KG1 (cell line): Measurements from ENCODE around the gene ERCC5.

Experiments
- DNase-seq: peaks from one replicate; lab custom pipeline; 2025; lab: John Stamatoyannopoulos, UW

The ERCC5 gene

DNA sequence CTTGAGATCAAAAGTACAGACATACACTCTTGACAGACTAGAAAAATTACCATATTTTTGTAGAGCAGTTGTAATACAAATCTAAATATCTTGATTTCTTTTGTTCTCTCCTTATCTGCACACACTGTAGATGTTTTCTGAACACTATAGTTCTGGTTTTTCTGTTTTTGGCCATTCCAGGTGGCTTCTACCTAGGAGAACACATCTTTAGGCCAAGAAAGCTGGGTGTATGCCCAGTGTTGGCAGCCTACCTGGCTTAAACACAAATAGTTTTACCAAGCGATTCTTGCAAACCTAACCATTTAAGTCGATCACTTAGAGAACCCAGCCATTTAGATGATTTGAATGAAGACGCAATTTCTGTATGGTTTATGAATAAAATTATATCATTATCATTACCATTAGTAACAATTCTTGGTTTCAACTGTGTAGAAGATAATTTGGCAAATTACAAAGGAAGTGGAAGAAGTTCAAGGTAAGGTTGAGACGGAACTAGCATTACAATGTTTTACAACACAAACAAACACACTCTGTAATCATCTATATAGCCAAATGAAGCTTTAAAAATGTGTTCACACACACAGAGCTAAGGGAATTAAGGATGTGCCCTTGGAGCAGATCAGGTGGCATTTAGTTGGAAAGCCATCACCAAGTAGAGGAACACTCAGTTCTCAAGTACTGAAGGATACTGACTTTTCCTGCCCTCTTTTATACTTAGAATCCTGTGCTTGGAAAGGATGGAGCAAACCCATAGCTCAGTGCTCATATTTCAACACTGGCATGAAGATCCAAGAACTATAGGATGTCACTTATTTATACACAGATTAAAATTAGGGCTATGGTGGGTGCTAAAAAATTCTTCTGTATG, 36.2 kb downstream of the ERCC5 start:
- DNase-seq, result no peak

DNA sequence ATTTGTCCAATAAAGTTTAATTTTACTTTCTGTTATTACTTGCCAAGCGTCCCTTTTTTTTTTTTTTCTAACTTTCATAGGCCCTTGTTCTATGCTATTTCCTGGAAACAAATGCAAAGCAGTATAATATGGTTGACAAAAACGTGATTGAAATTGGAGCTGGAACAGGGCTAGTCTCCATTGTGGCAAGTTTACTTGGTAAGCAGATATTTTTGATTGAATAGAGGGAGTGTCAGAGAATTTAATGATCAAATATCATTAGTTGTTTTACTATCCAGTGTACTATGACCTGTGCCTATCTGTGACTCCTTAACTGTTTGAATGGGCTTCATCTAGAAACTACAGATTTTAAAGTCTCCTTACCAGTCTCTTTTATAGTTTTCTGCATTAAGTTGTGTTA, 46.7 kb downstream of the ERCC5 start:
- no peak for DNase-seq

DNA sequence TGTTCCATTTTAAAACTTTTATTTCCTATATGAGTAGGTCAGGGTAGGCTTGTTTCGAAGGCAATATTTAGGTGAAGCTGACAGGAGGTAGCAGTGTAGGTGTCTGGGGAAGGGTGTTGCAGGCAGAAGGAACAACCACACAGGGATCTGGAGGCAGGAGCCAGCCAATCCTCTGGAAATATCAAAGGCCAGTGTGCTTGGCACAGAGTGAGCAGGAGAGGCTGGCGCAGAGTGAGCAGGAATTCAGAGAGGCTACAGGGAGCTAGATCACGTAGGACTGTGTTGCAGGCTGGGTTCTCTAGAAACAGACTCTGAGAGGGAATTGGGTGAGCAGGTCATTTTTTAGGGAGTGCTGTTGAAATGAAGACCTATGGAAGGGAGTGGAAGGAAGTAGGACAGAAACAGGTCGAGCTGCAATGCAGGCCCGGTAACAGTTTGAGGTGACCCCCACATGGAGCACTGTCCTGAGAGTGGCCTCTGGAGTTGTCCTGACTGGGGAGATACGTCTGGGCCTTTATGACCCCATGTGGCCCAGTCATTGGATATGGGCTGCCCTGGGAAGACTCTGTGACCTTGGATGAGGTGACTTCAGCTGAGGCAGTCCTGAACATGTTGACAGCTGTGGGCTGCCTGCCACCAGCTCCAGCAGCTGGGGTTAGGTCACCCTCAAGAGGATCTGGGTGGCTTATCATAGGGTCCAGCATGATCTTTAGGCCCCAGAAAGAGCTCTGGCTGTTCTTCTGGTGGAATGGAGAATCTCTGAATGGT, 51.7 kb downstream of the ERCC5 start:
- no peak for DNase-seq

DNA sequence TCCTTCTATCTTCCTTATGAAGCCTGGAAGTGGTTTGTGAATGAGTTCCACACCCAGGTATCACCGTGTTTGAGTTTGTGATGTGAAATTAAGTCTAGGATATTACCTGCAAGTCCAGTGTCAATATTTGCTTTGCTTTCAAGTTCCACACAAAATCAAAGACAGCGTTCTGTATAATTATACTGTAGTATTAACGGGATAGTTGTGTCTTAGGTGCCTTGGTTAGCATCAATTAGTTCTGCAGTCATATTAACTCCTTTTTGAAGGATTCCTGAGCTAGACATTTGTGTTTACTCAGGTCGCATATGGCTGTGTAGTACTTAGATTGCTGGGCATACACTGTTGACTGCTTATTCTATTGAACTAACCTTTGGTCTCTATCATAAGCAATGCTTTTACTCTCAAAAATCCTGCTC, 54.4 kb downstream of the ERCC5 start:
- no peak for DNase-seq

DNA sequence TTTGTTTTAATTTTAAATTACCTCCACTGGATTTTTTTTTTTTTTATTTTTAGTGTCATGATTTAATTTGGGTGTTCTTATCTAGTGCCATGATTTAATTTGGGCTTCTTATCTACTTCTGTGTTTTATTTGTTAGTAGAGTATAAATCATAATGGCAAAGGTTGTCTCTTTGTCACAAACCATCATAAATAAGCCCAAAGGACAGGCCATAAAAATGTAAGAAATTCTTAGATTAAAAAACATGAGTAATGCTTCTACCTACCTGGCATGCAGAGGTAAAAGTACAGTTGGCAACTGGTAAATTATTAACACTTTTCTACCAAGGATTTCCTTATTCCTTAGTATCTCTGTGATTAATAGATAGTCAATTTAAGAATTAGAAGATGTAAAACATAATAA, 55.2 kb downstream of the ERCC5 start:
- no peak for DNase-seq

DNA sequence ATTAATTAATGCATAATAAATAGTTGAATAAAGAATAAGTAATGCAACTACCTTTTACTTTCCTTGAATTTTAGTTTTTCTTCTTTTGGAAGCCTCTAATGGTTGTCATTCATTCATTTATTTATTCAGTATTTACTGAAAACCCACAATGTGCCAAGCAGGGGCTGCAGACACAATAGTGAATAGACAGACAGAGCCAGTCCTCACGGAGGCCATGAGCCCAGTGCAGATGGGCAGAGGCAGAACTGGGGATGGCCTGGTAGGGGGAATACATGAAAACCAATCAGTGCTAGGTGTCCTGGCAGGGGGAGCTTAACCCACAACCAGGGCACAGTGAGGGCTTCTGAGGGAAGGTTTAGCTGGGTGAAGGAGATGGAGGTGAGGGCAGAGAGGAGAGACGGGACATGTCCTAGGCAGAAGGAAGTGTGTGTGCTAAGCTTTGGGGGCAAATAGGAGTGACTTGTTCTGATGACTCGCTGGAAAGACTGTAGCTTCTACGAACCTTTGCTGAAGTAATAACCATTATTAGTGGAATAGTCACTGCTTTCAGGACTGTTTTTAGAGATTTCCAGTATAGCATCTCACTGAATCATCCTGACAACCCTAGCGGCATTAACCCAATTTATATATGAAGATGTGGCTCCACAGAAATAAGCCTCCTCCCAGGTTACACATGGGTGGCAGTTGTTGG, 55.9 kb downstream of the ERCC5 start:
- no peak for DNase-seq

DNA sequence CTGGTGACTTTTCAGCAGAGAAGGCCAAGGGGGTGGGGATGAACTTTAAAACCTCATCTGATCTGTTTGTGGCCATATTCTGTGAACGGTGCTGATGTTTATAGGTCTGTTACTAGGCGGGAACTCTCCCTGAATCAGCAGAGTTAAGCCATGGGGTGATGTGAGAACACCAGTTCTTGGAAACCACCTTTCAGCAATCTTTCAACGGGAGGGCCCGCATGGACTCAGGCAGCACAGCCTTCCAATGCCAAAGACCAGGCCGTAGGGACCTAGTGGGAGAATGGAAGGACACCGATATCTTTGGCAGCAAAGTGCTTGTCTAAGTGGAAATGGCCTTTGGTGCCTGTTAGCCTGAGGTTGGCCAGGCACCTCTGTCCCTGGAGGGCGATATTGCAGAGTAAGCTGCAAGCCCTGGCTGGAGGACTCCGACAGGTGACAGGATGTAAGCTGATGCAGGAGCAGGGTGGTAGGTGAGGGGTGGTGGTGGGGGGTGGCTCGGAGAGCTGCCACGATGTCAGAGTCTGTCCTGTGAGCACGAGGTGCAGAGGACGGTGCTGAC, 57.0 kb downstream of the ERCC5 start:
- DNase-seq, result no peak

DNA sequence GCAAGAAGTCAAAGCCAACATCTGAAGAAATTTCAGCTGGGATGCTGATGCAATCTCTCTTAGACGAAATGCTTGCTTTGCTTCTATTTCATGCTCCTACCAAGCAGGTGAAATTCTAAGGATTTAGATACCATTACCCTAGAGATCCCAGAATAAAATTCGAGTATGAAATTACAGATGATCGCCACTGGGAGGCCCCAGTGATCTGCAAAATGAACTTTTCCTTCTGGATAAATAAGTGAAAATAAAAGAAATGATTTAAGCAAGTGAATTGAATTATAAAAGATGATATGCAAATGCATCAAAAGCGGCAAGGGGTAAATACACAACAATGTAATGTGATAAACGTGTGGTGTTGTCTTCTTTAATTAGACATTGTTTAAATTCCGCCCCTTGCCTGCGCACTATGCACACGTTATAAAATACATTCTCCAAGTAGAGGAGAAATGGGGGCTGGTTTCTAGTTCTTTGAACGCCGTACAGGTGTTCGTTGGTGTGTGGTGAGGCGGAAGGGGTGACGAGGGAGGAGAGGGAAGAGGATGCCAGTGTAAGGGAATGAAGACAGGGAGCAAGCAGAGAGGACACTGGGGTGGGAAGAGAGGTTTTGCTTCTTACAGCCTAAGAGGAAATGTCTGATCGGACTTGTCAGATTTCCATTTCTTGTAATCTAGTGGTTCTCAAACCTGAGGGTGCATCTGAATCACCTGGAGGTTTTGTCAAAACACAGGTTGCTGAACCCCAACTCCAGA, 58.0 kb downstream of the ERCC5 start:
- no peak for DNase-seq

DNA sequence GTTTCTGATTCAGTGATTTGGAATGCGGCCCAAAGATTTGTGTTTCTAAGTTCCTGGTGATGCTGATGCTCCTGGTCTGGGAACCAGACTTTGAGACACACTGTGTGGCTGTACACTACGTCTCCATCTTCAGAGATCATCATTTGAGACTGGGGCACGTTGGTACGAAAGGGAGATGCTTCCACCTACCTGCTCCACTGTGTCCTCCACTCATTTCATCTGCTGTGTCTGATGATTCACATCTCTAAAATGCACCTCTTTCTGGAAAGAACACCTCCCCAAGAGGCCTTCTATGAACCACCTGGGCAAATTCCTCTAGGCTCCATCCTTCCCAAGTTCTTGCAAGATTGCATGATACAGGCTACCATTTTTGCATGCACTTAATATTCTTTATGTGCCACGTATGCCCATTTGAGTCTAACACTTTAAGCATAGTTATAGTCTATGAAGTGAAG, 58.6 kb downstream of the ERCC5 start:
- no peak for DNase-seq

DNA sequence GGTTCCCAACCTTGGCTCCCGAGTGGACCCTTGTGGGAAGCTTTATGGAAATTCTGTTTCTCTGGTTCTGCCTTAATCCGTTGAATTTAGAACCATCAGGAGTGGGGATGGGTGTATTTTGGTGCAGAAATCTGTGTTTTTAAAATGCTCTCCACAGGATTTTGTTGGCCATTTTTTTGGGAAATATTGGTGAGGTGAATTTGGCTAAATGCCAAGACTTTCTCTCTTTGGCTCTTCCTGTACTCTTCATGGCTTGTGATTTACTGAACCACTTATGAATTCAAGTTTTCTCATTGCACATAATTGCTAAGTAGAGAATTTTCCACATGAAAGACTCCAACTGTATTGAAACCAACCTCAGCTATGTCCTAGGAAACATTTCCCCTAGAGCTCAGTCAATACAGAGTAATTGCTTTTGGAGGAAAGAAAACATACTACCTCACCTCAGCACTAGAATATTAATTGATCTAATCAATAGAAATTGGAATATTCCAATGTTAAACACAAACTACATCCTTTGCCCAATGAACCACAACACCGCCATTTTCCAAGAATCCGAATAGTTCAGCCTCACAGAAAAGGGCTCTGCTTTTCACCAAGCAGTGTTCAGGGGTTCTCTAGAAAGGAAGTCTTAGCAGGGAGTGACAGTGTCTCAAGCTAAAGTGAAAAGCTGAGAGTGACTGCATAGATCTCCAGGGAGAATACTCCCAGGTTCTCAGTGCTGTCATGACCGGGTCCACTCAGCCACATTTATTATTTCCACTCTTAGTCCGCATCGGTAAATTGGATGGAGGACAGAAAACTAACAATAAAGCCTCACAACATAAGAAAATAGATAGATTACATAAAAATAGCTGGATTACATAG, 60.3 kb downstream of the ERCC5 start:
- no peak for DNase-seq

DNA sequence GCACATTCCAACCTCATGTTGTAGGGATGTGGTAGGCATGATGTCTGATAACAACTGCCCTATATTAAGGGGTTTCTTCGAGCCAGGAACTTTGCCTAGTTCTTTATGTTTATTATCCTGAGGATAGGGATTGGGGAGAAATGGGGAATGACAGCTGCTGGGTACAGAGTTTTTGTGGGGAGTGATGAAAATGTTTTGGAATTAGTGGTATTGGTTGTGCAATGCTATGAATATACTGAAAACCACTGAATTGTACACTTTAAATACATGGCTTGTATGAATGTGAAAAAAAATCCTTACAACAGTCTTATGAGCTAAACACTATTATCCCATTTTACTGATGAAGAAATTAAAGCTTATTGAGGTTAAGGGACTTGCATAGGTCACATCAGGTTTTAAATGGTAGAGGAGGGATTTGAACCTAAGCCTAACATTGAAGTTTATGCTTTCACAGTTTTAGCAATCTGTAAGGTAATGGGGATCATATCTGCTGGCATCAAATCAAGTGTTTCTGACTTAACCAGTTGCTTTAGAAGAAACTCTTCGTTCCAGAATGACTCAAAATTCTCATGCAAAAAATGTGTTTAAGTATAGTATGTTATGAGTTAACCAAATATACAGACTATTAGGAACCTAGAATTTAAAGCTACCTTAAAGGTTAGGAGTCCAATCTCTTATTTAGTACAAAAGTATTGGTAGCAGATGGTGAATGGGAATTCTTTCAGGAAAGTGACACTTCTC, 61.4 kb downstream of the ERCC5 start:
- DNase-seq, result no peak

DNA sequence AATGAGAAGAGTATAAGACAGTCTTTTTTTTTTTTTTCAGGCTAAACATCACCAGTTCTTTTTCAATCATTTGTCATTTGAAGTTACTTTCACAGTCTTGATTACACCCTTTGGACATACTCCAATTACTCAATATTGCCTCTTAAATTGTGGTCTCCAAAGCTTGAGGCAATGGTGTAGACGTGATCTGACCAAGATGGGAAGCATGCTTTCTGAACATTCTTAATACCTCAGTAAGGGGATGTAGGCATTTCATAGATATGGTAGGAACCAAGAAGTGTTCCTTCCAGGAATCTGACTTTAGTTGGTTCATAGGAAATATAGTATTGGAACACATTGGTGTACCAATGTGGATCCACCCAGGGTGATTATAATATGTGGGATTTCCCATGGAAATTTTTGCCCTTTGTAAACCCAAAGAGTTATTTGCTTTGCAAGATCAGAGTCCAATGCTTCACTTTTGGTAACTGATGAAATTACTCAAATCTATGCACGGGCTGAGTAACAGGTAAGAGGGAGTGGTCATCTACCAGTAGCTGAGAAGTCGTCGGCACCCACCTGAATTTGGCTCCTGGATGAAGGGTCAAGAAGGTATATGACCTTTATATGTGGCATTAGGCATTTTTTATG, 62.2 kb downstream of the ERCC5 start:
- no peak for DNase-seq

DNA sequence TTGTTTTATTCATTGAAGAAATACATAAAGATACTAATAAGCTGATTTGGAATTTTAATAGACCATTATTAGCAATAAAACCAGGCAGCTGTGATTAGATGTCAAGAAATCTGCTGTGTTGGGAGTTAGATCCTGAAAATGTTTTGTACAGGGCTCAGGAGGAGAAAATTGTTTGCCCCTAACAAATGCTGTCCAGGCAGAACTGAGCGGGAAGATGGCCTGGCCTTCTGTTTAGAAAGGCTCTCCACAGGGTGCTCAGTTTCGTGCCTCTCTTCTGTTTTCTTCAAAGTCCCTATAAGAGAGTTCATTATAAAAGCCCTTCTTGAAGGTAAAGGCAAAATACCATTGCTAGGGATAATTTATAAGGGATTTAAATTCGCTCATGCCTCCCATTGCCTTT, 64.1 kb downstream of the ERCC5 start:
- DNase-seq, result no peak

DNA sequence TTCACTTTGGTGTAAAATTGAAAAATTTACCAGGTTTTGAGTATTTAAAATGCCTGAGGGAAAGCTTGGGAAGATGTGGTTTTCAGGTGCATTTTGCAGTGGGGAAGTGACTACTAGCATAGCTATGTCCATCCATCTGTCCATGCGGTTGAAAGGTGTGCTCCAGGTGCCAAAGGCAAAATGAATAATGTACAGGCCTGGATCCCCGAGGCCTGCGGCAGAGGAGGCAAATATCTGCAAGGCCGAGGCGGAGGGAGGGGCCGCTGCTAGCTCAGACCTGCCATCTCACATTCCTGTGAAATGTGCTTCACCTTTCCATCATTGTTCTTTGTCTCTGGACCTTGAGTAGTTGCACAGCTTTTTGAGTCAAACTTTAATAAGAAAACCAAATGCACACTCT, 65.5 kb downstream of the ERCC5 start:
- no peak for DNase-seq

DNA sequence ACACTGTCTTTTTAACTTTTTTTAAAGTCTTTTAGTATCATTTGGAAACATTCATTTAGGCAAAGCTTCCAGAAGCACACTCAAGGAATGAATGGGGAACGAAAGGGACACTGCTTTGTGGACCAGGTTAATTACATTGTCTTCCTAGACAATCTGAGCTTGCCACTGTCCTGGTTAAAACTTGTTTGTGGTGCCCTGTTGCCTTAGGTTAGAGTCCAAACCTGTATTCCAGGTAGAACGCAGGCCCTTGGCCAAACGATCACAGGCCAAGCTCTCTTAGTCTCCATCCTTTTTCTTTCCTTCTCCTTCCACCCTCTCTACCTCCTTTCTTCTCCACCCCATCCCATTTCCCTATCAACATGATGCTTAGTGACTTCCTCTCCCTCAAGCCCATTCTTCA, 66.8 kb downstream of the ERCC5 start:
- no peak for DNase-seq

DNA sequence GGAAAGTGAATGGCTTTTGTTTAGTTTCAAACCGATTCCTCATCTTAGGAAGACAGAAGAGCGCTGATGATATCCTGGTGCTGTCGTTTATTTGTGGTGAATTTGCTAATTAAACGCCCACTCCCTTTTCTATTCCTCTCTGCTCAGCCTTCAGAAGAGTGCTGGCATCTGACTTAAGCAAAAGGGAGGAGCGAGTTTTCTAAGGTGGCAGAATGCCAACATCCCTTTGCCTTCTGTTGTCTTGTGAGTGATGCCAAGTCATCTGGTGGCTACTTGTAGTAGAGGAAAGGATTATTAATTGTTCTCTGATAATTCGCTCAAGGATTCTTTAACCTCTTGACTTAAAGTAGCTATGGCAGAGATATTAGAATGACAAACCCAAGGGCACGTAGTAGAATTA, 68.1 kb downstream of the ERCC5 start:
- DNase-seq, result no peak

DNA sequence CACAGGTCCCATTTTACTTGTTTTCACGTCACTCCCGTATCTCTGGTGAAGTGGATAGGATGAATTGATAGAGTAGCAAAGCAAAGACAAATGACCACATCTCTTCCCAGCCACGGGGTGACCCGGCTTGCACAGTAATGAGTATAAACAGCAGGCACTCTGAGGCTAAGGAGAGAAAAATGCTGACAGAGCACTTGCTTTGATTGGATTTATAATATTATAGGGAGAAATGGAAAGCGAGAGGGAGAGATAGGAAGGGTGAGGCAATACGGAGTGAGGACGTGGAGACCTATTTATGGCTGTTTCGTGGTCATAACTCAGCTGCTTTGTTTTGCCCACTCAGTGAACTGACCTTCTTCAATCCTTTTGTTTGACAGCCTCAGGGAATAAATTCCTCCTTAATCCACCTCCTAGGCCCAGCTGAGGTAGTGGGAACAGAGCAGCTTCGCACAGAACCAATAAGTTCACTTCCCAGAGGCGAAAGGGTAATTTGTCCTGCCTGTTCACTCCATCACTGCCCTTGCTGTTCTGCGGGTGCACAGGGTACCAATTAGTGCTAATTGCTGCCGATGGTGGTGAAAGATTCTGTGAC, 68.6 kb downstream of the ERCC5 start:
- no peak for DNase-seq

DNA sequence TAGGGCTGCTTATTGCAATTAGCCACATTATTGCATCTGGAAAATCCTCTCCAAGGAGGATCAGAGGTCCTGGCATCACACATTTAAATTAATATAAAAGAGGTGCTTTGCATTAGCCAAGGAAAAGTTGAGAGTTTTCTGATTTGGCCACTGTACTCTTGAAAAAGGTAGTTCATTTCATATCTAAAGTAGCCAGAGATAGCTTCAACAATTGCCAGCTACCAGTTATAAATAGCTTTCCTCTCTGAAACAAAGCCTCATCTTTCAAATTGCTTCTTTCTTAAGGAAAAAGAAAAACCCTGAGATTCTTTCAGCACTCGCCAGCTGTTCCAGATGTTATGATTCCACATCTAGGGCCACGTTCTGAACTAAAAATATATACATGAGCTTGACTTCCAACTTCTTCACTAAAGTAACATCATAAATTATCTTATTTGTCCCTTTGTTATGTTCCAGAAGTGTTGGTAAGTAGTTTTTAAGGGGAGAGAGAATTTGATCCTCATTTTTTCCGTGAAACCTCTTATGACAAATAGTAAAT, 69.6 kb downstream of the ERCC5 start:
- DNase-seq, result no peak

DNA sequence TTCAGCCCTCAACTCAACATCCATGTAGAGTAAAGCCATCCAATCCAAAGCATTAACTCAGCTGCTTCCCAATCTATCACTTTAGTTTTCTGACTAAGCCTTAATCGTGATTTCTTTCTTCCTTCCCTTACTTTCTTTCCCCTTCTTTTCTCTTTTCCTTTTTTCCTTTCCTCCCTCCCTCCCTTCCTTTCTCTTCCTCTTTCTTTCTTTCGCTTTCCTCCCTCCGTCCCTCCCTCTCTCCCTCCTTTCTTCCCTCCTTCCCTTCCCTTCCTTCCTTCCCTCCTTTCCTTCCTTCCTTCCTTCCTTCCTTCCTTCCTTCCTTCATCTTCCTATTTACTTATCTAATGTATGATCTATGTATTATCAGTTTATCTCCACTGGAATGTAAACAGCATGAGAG, 71.2 kb downstream of the ERCC5 start:
- DNase-seq, result no peak
